ENCODE measurements around the gene COL6A1.

Gene COL6A1

GRCh38 chr21:45994759-45995685 is 13.5 kb downstream of the COL6A1 start:
- no peak for DNase-seq (ENCODE audit: low spot score)

DNA sequence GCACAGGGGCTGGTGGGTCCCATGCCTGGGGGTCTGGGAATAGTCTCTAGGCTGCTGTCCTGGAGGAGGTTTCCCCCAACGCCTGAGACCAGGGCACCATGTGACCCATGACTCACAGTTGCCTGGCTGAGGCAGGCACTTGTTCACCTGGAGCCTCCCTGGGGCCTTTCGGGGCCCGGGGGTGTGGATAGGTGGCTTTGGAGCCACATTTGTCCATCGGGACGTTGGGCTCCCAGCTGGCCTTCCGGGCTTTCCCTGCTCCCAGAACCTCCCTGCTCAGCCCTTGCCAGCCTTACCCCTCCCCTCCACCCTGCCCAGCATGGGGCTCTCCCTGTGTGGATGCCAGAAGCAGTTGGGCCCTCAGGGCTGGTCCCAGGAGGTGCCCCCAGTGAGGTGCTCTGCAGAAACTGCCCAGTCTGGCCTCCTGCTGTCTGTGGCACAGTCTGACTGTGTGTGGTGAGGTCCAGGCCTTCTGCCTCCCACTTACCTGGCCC is 14.2 kb downstream of the COL6A1 start:
- DNase-seq (ENCODE audit: low spot score) = peak; percentile 33

DNA sequence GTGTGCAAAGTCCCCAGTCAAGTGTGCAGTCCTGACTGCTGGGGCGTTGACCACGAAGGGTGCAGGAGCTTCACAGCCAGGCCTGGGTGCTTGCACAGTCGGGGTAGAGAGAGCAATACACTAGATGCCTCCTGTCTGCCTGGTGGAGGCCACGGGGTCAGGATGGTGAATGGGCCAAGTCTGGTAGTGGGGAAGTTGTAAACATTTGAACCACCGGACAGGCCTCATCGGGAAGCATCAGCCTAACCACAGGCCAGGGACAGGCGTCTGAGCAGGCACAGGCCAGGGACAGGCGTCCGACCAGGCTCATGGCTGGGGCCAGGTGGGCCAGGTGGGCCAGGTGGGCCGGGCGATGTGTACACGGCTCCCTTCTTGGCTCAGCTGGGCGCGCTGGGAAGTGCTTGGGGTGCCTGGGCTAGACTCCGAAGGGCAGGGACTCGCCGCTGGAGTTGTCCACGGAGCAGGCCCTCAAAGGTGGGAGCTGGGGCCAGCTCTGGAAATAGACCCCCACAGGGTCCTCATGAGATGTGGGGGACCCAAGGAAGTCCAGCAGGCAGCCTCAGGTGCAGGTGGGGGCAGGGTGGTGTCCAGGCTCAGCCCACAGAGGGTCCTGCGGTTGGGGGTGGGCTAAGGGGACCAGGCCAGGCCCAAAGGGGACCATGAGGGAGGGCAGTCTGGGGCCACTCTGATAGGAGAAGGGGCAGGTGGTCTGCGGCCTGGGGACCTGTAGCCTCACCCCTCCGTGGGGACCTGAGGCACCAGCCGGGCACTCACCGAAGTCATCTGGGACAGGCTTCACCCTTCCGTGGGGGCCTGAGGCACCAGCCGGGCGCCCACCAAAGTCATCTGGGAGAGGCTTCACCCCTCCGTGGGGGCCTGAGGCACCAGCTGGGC is 15.0 kb downstream of the COL6A1 start:
- DNase-seq (ENCODE audit: low spot score) = no peak

- DNase-seq (ENCODE audit: low spot score) = no peak
These were observed 15.6 kb downstream of the COL6A1 start for GRCh38 chr21:45997205-45997494.

DNA sequence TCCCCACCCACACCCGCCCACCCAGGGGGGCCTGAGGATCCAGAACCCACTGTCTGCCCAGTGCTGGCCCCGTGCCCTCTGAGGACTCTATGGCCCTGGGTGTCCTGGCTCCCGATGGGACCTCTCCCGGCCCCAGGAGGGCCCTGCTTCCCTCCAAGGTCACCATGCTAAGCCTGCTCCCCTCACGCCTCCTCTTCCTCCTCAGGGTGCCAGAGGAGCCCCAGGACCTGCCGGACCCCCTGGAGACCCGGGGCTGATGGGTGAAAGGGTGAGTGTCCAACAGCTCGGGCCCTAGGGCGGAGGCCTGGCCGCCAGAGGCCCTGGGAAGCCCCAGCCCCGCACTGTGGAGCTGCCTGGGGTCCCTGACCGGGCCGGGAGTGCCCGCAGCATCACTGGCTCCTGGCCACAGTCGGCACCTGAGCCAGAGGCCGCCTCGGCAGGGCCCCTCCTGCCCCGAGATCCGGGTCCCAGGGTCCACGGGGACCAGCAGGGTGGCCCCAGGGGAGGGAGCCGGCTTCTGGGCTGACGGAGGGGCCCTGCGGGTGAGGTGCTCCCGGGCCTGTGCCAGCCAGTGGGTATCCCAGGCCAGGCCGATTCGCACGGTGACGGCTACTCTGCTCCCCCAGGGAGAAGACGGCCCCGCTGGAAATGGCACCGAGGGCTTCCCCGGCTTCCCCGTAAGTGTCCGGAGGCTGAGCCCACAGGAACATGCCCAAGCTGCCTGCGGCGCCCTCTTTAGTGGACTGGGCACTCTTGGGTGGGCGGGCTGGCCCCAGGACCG is 16.1 kb downstream of the COL6A1 start:
- no peak for DNase-seq (ENCODE audit: low spot score)

DNA sequence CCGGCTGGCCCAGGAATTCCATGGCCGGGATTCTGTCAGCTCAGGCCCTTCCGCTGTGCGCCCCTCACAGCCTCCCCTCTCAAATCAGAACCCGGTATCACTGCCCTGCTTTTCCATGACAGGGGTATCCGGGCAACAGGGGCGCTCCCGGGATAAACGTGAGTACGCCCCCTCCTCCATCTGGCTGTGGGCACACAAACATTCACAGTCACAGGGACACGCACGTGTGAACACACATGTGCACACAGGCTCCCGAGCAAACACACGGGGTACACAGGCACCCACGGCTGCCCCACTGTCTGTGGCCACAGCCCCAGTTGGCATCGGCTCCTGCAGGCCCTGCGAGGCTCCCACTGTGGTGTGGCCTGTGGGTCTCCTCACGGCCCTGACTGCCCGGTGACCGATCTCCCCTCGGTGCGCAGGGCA is 16.7 kb downstream of the COL6A1 start:
- no peak for DNase-seq (ENCODE audit: low spot score)

GRCh38 chr21:45998871-45999580 is 17.5 kb downstream of the COL6A1 start:
- DNase-seq (ENCODE audit: low spot score) = no peak

- no peak for DNase-seq (ENCODE audit: low spot score)
These were observed 18.1 kb downstream of the COL6A1 start for GRCh38 chr21:45999581-46000181.

GRCh38 chr21:46000182-46000730 is 18.7 kb downstream of the COL6A1 start:
- DNase-seq (ENCODE audit: low spot score) = no peak

GRCh38 chr21:46000731-46001641 is 19.4 kb downstream of the COL6A1 start:
- DNase-seq (ENCODE audit: low spot score) = peak; percentile 3

DNA sequence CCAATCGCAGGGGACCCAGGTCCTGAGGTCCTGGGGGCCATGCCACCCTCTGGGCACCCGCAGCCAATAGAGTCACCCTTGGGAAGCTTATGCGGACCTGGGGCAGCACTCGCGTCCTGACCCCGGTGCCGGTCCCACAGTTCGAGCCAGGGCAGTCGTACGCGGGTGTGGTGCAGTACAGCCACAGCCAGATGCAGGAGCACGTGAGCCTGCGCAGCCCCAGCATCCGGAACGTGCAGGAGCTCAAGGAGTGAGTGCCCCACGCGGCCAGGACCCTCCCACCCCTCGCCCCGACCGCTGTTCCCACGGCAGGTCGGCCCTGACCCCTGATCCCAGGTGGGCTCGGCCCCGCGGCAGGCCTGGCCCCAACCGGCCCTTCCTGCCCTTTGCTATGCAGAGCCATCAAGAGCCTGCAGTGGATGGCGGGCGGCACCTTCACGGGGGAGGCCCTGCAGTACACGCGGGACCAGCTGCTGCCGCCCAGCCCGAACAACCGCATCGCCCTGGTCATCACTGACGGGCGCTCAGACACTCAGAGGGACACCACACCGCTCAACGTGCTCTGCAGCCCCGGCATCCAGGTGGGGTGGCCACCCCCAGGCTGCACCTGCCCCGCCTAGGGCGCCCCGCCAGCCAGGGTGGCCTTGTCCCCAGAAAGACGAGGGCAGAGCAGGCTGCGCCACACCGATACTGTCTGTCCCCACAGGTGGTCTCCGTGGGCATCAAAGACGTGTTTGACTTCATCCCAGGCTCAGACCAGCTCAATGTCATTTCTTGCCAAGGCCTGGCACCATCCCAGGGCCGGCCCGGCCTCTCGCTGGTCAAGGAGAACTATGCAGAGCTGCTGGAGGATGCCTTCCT is 20.5 kb downstream of the COL6A1 start:
- DNase-seq (ENCODE audit: low spot score) = peak; percentile 10

DNA sequence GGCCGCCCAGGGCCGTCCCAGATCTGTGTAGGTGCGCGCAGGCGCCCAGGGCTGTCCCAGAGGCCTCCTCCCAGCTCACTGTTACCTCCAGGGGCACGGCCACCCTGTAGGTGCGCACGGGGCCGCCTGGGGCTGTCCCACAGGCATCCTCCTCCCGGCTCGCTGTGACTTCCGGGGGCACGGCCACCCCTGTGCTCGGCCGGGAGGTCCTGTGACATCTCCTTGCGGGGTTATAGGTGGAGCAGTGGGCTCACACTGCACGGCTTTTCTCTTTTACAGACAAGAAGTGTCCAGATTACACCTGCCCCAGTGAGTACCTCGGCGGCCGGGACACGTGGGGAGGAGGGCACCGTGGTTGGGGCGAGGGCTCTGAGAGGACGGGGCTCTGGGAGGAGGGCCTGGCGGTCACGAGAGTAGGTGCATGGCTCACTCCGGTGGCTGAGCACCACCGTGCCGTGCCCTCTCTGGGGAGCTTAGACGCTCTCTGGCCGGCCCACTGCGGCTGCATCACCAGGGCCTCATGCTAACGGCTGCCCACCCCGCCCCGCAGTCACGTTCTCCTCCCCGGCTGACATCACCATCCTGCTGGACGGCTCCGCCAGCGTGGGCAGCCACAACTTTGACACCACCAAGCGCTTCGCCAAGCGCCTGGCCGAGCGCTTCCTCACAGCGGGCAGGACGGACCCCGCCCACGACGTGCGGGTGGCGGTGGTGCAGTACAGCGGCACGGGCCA is 21.4 kb downstream of the COL6A1 start:
- peak; percentile 17 for DNase-seq (ENCODE audit: low spot score)

GRCh38 chr21:46003575-46004007 is 22.0 kb downstream of the COL6A1 start:
- DNase-seq (ENCODE audit: low spot score) = peak; percentile 6

- peak; percentile 13 for DNase-seq (ENCODE audit: low spot score)
These were observed 22.7 kb downstream of the COL6A1 start for GRCh38 chr21:46004168-46004861.

DNA sequence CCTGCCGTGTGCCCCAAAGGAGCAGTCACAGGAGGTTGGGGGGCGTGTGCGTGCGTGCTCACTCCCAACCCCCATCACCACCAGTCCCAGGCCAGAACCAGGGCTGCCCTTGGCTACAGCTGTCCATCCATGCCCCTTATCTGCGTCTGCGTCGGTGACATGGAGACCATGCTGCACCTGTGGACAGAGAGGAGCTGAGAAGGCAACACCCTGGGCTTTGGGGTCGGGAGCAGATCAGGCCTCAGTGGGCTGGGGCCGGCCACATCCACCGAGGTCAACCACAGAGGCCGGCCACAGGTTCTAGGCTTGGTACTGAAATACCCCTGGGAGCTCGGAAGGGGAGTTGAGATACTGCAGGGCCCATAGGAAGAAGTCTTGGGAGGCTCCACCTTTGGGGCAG is 23.5 kb downstream of the COL6A1 start:
- peak; percentile 14 for DNase-seq (ENCODE audit: low spot score)

- DNase-seq (ENCODE audit: low spot score) = peak; percentile 9
These were observed 23.9 kb downstream of the COL6A1 start for GRCh38 chr21:46005481-46005881.

GRCh38 chr21:46005894-46006546 is 24.4 kb downstream of the COL6A1 start:
- peak; percentile 8 for DNase-seq (ENCODE audit: low spot score)
